Measurements from ENCODE around the gene SRGAP1.

- TF ChIP-seq CTCF (conservative IDR thresholded peaks at IDR 0.05; ENCODE audit: low read depth, low read length): no peak
- TF ChIP-seq RAD21 (IDR thresholded peaks at IDR 0.05; ENCODE audit: low read length): no peak
- TF ChIP-seq, protein P1, sequence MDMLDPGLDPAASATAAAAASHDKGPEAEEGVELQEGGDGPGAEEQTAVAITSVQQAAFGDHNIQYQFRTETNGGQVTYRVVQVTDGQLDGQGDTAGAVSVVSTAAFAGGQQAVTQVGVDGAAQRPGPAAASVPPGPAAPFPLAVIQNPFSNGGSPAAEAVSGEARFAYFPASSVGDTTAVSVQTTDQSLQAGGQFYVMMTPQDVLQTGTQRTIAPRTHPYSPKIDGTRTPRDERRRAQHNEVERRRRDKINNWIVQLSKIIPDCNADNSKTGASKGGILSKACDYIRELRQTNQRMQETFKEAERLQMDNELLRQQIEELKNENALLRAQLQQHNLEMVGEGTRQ (IDR thresholded peaks at IDR 0.05; ENCODE audit: low read depth, low read length): no peak
- no peak for TF ChIP-seq MAZ (IDR thresholded peaks at IDR 0.05; ENCODE audit: borderline replicate concordance, low read depth, low read length)
- TF ChIP-seq NFE2L2 (IDR thresholded peaks at IDR 0.05; ENCODE audit: low read depth, low read length): no peak
These were observed 316.2 kb downstream of the SRGAP1 start for GRCh38 chr12:64160711-64161060.
